SK-N-SH (cell line): ENCODE data around the gene RBM47.

Source experiments
- FOXM1 ChIP-seq: IDR thresholded peaks from 2 replicates; pipeline ENCODE4 v1.4.0; 2012; ENCODE audit warnings: low read depth, mild to moderate bottlenecking
- NFIC ChIP-seq: IDR thresholded peaks from 2 replicates; pipeline ENCODE4 v1.4.0; 2012; ENCODE audit warnings: borderline replicate concordance
- RAD21 ChIP-seq: IDR thresholded peaks from 2 replicates; pipeline ENCODE4 v1.6.1; 2012; ENCODE audit warnings: mild to moderate bottlenecking, low read length
- RFX5 ChIP-seq: IDR thresholded peaks from 2 replicates; pipeline ENCODE4 v1.6.1; 2012; ENCODE audit warnings: mild to moderate bottlenecking, improper control_type of control experiment, low read length
- TEAD4 ChIP-seq: IDR thresholded peaks from 2 replicates; pipeline ENCODE4 v1.4.0; 2012; ENCODE audit warnings: mild to moderate bottlenecking, borderline replicate concordance; ENCODE audit not compliant: insufficient read depth
- YY1 ChIP-seq: IDR thresholded peaks from 2 replicates; pipeline ENCODE4 v1.4.0; 2012; ENCODE audit warnings: low read depth, mild to moderate bottlenecking
- TF ChIP-seq, protein P1 (sequence below): fragments of 200-600 bp; sonication (generic); IDR thresholded peaks from 2 replicates; pipeline ENCODE4 v1.6.1; 2017; ENCODE audit warnings: antibody characterized with exemption, mild to moderate bottlenecking, moderate library complexity
- TF ChIP-seq, protein P2 (sequence below): IDR thresholded peaks from 2 replicates; pipeline ENCODE4 v1.4.0; 2012; ENCODE audit warnings: low read depth, borderline replicate concordance

DNA sequence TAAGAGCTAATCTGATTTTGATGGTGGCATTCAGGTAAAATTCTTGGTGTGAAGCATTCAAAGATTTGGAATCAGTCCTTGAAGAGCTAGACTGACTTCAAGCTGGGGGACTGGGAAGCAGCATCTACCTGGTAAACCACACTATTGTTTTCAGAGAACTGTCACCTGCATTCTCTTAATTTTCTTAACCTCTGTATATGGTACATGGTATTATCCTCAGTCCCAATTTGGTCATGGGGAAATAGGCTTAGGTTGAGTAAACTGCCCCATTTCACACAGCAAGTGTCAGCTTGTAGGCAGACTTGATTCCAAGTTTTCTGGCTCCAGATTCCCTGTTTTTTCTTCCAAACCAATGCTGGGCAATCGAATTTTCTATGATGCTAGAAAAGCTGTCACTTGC is 190.1 kb downstream of the RBM47 start:
- TF ChIP-seq, protein P1, sequence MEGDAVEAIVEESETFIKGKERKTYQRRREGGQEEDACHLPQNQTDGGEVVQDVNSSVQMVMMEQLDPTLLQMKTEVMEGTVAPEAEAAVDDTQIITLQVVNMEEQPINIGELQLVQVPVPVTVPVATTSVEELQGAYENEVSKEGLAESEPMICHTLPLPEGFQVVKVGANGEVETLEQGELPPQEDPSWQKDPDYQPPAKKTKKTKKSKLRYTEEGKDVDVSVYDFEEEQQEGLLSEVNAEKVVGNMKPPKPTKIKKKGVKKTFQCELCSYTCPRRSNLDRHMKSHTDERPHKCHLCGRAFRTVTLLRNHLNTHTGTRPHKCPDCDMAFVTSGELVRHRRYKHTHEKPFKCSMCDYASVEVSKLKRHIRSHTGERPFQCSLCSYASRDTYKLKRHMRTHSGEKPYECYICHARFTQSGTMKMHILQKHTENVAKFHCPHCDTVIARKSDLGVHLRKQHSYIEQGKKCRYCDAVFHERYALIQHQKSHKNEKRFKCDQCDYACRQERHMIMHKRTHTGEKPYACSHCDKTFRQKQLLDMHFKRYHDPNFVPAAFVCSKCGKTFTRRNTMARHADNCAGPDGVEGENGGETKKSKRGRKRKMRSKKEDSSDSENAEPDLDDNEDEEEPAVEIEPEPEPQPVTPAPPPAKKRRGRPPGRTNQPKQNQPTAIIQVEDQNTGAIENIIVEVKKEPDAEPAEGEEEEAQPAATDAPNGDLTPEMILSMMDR, result no peak
- TF ChIP-seq TEAD4, result no peak
- no peak for TF ChIP-seq YY1
- no peak for TF ChIP-seq NFIC
- TF ChIP-seq, protein P2, sequence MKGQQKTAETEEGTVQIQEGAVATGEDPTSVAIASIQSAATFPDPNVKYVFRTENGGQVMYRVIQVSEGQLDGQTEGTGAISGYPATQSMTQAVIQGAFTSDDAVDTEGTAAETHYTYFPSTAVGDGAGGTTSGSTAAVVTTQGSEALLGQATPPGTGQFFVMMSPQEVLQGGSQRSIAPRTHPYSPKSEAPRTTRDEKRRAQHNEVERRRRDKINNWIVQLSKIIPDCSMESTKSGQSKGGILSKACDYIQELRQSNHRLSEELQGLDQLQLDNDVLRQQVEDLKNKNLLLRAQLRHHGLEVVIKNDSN, result no peak
- no peak for TF ChIP-seq FOXM1
- TF ChIP-seq RAD21, result no peak
- no peak for TF ChIP-seq RFX5
